Measurements from ENCODE around the gene PPP1R13L. TPM values are rescaled to one million over a fixed set of nuclear protein-coding genes. Genes with fewer than 3 reads are reported as not detected.

The PPP1R13L gene
- total RNA-seq, 1 donor from 2014 or later = not detected

DNA sequence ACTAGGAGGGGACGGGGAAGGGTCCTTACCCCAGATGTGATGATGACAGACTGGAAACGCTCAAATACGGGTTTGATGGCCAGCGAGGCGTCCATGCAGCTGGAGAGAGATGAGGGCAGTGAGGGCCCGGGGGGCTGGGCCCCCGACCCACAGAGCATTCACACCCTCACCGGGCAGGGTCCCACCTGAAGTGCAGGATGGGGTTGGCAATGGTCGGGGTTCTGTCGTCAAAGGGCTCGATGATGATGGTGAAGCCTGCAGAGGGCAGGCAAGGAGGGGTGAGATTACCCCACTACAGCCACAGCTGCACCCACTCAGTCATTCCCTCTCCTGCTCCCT is 47.5 kb downstream of the PPP1R13L start:
- no peaks in the 10 kb centered on the region for H3K27me3 ChIP-seq (ENCODE audit: control insufficient read depth in 3 of 3, insufficient read depth in 3 of 3, low read length in 3 of 3)
- peaks cover 30 to 41% (median 34%) of the 10 kb centered on the region in 3 donors for H3K36me3 ChIP-seq (ENCODE audit: control insufficient read depth in 3 of 3, insufficient read depth in 3 of 3, low read length in 3 of 3)
- H3K9me3 ChIP-seq (ENCODE audit: control insufficient read depth in 3 of 3, low read length in 3 of 3) = no peaks in the 10 kb centered on the region
- no peak overlapping the region for H3K27ac ChIP-seq (ENCODE audit: low read depth, low read length)
- H3K9ac ChIP-seq (ENCODE audit: low read depth in 1 of 3, low read length in 3 of 3) = no peak overlapping the region
- H3K4me1 ChIP-seq (ENCODE audit: control insufficient read depth in 3 of 3, insufficient read depth in 3 of 3, low read length in 3 of 3) = no peaks in the 10 kb centered on the region
- H3K4me3 ChIP-seq (ENCODE audit: low read length in 3 of 3) = no peak overlapping the region

DNA sequence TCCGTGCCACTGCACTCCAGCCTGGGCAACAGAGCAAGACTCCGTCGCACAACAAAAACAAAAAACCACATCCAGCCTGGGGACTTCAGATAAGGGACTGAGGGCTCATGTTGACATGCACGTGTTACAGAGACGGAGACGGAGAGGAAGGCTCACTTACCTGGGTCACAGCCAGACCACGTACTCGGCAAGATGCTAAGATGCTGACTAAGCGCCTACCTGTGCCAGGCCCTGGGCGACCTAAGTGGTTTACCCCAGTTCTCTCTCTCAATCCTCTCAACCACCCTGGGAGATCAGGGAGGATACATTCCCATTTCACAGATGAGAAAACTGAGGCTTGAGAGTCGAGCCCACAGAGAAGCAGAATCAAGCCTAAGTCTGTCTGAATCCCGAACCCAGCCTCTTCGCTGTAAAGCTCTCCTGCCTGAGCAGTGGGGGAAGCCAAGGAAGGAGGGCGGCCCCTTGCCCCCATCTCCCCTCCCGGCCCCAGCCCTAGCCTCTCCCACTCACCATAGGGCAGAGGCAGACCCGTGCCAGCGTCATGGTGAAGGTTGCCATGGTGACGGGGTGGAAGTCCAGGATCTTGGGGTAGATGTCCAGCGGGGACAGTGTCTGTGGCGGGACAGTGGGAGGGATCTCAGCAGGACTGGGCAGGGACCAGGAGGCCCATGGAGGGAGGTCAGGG is 48.0 kb downstream of the PPP1R13L start:
- Histone ChIP-seq H3K36me3 (ENCODE audit: control insufficient read depth in 3 of 3, insufficient read depth in 3 of 3, low read length in 3 of 3) (peaks cover 31 to 42% (median 31%) of the 10 kb centered on the region in 3 donors), H3K4me1 (ENCODE audit: control insufficient read depth in 3 of 3, insufficient read depth in 3 of 3, low read length in 3 of 3) (no peaks in the 10 kb centered on the region), H3K27me3 (ENCODE audit: control insufficient read depth in 3 of 3, insufficient read depth in 3 of 3, low read length in 3 of 3) (no peaks in the 10 kb centered on the region), H3K4me3 (ENCODE audit: low read length in 3 of 3) (no peak overlapping the region), H3K27ac (ENCODE audit: low read depth, low read length) (no peak overlapping the region), H3K9me3 (ENCODE audit: control insufficient read depth in 3 of 3, low read length in 3 of 3) (no peaks in the 10 kb centered on the region), H3K9ac (ENCODE audit: low read depth in 1 of 3, low read length in 3 of 3) (no peak overlapping the region)

DNA sequence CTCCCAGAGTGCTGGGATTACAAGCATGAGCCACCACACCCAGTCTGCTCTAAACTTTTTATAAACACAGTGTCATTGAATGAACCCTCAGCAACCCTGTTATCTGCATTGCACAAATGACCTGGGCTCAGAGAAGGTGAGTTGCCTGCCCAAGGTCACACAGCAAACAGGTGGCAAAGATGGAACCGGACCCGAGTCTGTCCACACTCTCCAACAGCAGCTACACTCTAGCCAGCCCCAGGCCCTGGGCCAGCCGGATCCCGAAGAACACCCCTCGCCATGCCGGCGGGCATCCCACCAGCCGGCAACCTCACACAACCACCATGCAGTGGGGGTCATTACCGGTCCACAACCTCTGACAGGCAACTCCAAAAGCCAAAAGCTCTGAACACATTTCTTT is 49.0 kb downstream of the PPP1R13L start:
- Histone ChIP-seq H3K36me3 (ENCODE audit: control insufficient read depth in 3 of 3, insufficient read depth in 3 of 3, low read length in 3 of 3) (peaks cover 29 to 44% (median 31%) of the 10 kb centered on the region in 3 donors), H3K4me1 (ENCODE audit: control insufficient read depth in 3 of 3, insufficient read depth in 3 of 3, low read length in 3 of 3) (no peaks in the 10 kb centered on the region), H3K4me3 (ENCODE audit: low read length in 3 of 3) (no peak overlapping the region), H3K9ac (ENCODE audit: low read depth in 1 of 3, low read length in 3 of 3) (no peak overlapping the region), H3K27ac (ENCODE audit: low read depth, low read length) (no peak overlapping the region), H3K27me3 (ENCODE audit: control insufficient read depth in 3 of 3, insufficient read depth in 3 of 3, low read length in 3 of 3) (no peaks in the 10 kb centered on the region), H3K9me3 (ENCODE audit: control insufficient read depth in 3 of 3, low read length in 3 of 3) (no peaks in the 10 kb centered on the region)

DNA sequence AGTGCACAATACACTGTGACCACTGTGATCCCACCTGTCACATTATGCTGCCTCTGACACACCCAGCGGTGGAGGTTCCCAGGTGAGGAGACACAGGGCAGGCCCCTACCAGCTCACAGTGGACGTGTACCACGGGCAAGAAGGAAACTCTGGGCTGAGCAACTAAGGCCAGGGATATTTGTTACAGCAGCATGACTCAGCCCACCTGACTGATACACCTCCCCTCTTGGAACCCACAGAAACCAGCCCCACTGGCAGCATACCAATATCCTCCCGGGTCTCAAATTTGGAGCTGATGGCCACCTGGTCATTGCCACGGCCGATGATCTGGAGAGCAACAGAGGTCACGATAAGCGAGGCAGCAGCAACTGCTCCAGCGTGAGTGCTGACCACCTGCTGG is 49.5 kb downstream of the PPP1R13L start:
- Histone ChIP-seq H3K27ac (ENCODE audit: low read depth, low read length) (no peak overlapping the region), H3K9ac (ENCODE audit: low read depth in 1 of 3, low read length in 3 of 3) (no peak overlapping the region), H3K4me1 (ENCODE audit: control insufficient read depth in 3 of 3, insufficient read depth in 3 of 3, low read length in 3 of 3) (no peaks in the 10 kb centered on the region), H3K27me3 (ENCODE audit: control insufficient read depth in 3 of 3, insufficient read depth in 3 of 3, low read length in 3 of 3) (no peaks in the 10 kb centered on the region), H3K36me3 (ENCODE audit: control insufficient read depth in 3 of 3, insufficient read depth in 3 of 3, low read length in 3 of 3) (peaks cover 29 to 45% (median 31%) of the 10 kb centered on the region in 3 donors), H3K4me3 (ENCODE audit: low read length in 3 of 3) (no peak overlapping the region), H3K9me3 (ENCODE audit: control insufficient read depth in 3 of 3, low read length in 3 of 3) (no peaks in the 10 kb centered on the region)

DNA sequence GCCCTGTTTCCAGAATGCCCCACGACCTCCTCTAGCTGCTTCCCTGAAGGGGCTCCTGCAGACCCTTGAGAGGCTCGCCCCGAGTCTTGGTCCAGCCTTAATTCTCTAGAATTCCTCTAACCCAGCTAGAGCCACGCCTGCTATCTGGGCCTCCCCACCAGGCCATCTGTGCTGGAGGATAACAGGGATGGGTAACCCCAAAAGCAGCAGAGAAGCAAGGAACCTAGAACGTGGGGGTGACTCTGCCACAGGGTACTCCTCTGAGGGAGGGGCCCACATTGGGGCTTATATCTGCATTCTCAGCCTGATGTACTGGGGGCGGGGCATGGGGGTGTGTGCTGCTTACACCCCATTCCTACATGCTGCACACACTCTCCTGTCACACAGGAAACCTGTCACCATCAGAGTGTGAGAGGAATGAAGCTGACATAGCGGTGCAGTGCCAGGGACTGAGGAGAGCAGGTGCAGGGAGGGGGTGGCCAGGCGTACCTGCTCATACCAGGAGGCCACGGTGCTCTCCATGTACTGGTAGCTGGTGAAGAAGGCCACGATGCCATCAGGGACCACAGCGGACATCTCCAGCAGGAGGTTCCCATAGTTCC is 50.5 kb downstream of the PPP1R13L start:
- no peaks in the 10 kb centered on the region for H3K9me3 ChIP-seq (ENCODE audit: control insufficient read depth in 3 of 3, low read length in 3 of 3)
- H3K27me3 ChIP-seq (ENCODE audit: control insufficient read depth in 3 of 3, insufficient read depth in 3 of 3, low read length in 3 of 3) = no peaks in the 10 kb centered on the region
- peaks cover 29 to 43% (median 31%) of the 10 kb centered on the region in 3 donors for H3K36me3 ChIP-seq (ENCODE audit: control insufficient read depth in 3 of 3, insufficient read depth in 3 of 3, low read length in 3 of 3)
- H3K9ac ChIP-seq (ENCODE audit: low read depth in 1 of 3, low read length in 3 of 3) = no peak overlapping the region
- H3K4me1 ChIP-seq (ENCODE audit: control insufficient read depth in 3 of 3, insufficient read depth in 3 of 3, low read length in 3 of 3) = no peaks in the 10 kb centered on the region
- no peak overlapping the region for H3K27ac ChIP-seq (ENCODE audit: low read depth, low read length)
- no peak overlapping the region for H3K4me3 ChIP-seq (ENCODE audit: low read length in 3 of 3)

DNA sequence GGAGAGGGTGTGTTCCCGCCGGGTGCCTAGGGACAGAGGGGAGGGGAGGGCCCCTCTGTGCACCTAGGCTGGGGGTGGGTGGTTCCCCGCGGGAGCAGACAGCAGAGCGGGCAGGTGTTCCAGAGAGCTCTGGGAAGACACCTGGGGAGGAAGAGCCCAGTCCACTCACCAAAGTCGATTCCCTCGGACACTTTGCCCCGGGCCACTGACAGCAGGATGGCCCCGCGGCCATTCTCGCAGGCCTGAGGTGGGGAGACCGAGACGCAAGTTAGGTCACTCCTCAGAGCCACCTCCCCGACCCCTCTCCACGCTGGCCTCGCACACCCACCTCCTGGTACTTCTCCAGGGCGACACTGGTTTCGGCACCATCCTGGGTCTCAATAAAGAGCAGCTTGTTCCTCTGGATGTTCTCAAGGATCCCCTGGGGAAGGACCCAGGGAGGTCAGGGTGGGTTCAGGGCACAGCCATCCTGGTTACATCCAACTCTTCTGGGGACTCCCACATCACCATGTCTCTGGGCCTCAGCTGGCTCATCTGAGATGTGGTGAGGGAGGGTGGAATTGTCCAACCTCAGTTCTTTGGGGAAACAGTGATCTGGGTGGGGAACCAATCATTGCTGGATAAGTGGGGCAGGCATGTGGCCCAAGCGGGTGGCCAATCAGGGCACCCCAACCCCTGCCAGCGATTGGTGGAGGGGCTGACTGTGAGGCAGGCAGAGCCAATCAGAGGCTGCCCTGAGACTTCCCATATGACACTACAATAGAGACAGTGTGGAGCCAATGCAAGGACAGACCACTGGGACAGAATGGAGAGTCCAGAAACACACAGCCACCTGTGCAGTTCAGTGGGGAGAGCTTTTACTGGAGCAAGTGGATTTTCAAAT is 51.7 kb downstream of the PPP1R13L start:
- Histone ChIP-seq H3K27me3 (ENCODE audit: control insufficient read depth in 3 of 3, insufficient read depth in 3 of 3, low read length in 3 of 3) (peaks cover 0 to 2% (median 2%) of the 10 kb centered on the region in 3 donors), H3K4me1 (ENCODE audit: control insufficient read depth in 3 of 3, insufficient read depth in 3 of 3, low read length in 3 of 3) (no peaks in the 10 kb centered on the region), H3K9me3 (ENCODE audit: control insufficient read depth in 3 of 3, low read length in 3 of 3) (no peaks in the 10 kb centered on the region), H3K36me3 (ENCODE audit: control insufficient read depth in 3 of 3, insufficient read depth in 3 of 3, low read length in 3 of 3) (peaks cover 29 to 38% (median 31%) of the 10 kb centered on the region in 3 donors), H3K9ac (ENCODE audit: low read depth in 1 of 3, low read length in 3 of 3) (no peak overlapping the region), H3K27ac (ENCODE audit: low read depth, low read length) (no peak overlapping the region), H3K4me3 (ENCODE audit: low read length in 3 of 3) (no peak overlapping the region)

DNA sequence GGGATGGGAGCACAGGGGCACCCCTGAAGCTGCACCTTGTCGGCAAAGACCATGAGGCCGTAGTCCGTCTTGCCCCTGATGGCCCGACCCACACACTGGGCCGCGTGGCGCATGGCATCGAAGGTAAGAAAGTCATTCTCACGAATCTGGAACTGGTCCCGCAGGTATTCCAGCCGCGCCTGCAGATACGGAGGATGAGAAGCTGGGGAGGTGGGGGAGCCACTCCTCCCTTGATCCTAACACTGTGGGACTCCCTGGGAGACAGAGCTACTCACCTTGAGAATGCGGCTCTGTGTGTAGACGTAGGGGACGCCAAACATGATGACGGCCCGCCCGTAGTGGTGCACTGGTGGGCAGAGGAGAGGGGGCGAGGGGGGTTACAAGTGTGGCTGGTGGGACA is 52.4 kb downstream of the PPP1R13L start:
- Histone ChIP-seq H3K4me3 (ENCODE audit: low read length in 3 of 3) (no peak overlapping the region), H3K36me3 (ENCODE audit: control insufficient read depth in 3 of 3, insufficient read depth in 3 of 3, low read length in 3 of 3) (peaks cover 29 to 38% (median 31%) of the 10 kb centered on the region in 3 donors), H3K9me3 (ENCODE audit: control insufficient read depth in 3 of 3, low read length in 3 of 3) (no peaks in the 10 kb centered on the region), H3K27ac (ENCODE audit: low read depth, low read length) (no peak overlapping the region), H3K27me3 (ENCODE audit: control insufficient read depth in 3 of 3, insufficient read depth in 3 of 3, low read length in 3 of 3) (peaks cover 6 to 9% (median 8%) of the 10 kb centered on the region in 3 donors), H3K9ac (ENCODE audit: low read depth in 1 of 3, low read length in 3 of 3) (no peak overlapping the region), H3K4me1 (ENCODE audit: control insufficient read depth in 3 of 3, insufficient read depth in 3 of 3, low read length in 3 of 3) (no peaks in the 10 kb centered on the region)

DNA sequence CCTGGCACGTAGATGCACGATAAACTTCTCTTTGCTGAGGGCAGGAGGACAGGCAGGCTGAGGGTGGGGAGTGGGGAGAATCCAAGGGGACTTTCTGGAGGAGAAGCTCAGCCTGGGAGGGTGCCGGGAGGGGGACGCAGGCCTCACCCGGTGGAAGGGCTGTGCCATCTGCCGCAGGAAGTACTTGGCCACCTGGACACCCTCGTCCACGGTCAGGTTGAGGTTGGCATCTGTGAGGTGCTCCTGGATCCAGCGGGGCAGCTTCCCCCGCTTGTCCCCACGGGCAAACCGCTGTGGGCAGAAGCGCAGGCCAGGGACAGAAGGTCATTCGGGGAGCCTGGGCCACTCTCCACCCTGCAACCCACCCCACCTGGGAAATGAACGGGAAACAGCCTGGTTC is 52.8 kb downstream of the PPP1R13L start:
- H3K9me3 ChIP-seq (ENCODE audit: control insufficient read depth in 3 of 3, low read length in 3 of 3) = no peaks in the 10 kb centered on the region
- peaks cover 9 to 10% (median 10%) of the 10 kb centered on the region in 3 donors for H3K27me3 ChIP-seq (ENCODE audit: control insufficient read depth in 3 of 3, insufficient read depth in 3 of 3, low read length in 3 of 3)
- H3K36me3 ChIP-seq (ENCODE audit: control insufficient read depth in 3 of 3, insufficient read depth in 3 of 3, low read length in 3 of 3) = peaks cover 29 to 38% (median 31%) of the 10 kb centered on the region in 3 donors
- no peak overlapping the region for H3K9ac ChIP-seq (ENCODE audit: low read depth in 1 of 3, low read length in 3 of 3)
- no peak overlapping the region for H3K4me3 ChIP-seq (ENCODE audit: low read length in 3 of 3)
- no peak overlapping the region for H3K27ac ChIP-seq (ENCODE audit: low read depth, low read length)
- H3K4me1 ChIP-seq (ENCODE audit: control insufficient read depth in 3 of 3, insufficient read depth in 3 of 3, low read length in 3 of 3) = no peaks in the 10 kb centered on the region

DNA sequence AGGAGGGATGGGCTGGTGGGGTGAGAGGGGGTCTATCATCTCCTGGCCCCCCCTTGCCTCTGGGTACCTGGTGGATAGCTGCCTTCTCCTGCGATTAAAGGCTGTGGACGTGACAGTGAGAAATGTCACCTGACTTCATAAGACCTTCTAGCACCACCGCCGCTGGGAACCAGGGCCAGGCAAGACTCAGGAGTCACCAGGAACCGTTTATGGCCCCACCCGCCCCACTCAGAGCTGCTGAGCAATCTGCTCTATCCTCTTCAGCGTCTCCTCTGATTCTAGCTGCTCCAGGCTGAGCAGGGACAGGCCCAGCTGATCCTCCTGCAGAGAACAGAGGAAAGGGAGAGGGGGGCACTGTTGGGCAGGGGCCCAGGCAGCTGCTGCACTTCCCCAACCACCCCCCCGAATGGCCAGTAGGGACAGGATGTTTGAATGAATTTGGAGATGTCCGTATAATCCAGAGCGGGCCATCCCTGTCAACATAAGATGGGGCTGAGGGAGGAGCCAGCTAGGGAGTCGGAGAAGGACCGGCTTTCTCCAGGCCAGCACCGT is 53.4 kb downstream of the PPP1R13L start:
- Histone ChIP-seq H3K27ac (ENCODE audit: low read depth, low read length) (no peak overlapping the region), H3K36me3 (ENCODE audit: control insufficient read depth in 3 of 3, insufficient read depth in 3 of 3, low read length in 3 of 3) (peaks cover 25 to 35% (median 31%) of the 10 kb centered on the region in 3 donors), H3K27me3 (ENCODE audit: control insufficient read depth in 3 of 3, insufficient read depth in 3 of 3, low read length in 3 of 3) (peaks cover 9 to 14% (median 14%) of the 10 kb centered on the region in 3 donors), H3K4me3 (ENCODE audit: low read length in 3 of 3) (no peak overlapping the region), H3K9me3 (ENCODE audit: control insufficient read depth in 3 of 3, low read length in 3 of 3) (no peaks in the 10 kb centered on the region), H3K9ac (ENCODE audit: low read depth in 1 of 3, low read length in 3 of 3) (no peak overlapping the region), H3K4me1 (ENCODE audit: control insufficient read depth in 3 of 3, insufficient read depth in 3 of 3, low read length in 3 of 3) (peaks cover 0 to under 1% (median 0%) of the 10 kb centered on the region in 3 donors)
